Measurements from ENCODE around the gene SMS. TPM values are rescaled to one million over a fixed set of nuclear protein-coding genes. Genes with fewer than 3 reads are reported as not detected.

SMS gene
- total and polyA plus RNA-seq, 8 donors, result 9.6 to 75.8 (median 46.3) TPM

DNA sequence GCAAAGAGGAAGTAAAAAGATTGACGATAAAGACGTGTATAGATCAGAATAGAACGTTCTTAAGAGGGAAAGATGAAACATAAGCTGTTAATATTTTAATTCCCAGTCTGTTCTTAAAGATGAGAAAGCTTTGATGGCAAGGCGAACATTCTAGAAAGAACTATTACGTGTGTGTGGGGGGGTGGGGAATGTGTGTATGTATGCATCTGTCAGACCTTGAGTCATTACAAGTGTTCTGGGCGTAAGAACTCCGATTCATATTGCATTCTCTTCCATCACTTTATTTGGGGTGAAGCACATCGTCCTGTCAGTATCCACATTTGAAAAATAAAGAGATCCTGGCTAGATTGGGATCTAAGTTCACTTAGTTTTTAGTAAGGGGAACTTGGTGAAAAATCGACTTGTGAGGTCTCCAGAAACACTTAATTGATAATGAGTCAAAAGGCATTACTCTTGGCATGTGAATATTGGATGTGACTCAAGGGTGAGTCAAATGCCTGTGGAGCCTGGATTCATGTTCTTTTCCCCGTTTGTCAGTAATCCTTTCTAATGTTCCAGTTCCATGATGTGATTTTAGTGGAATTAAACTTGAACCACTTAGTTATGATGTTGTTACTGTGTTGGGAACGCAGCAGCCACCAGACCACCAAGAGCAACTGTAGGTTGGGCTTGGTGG lies 3.1 kb downstream of the SMS start:
- H3K27me3 ChIP-seq, result no peaks in the 10 kb centered on the region
- 51 to 64% (median 56%) methylated on average over 11 of the region's 11 CpGs for WGBS, 5 donors
- no peaks in the 10 kb centered on the region for H3K9me3 ChIP-seq
- no peak overlapping the region for H3K4me3 ChIP-seq
- H3K36me3 ChIP-seq, result no peaks in the 10 kb centered on the region
- H3K4me1 ChIP-seq, result peaks cover 0 to 30% (median 17%) of the 10 kb centered on the region in 4 donors
- TF ChIP-seq EP300 (IDR thresholded peaks at IDR 0.05) (no peak), POLR2A (IDR thresholded peaks at IDR 0.05) (no peak), POLR2AphosphoS5 (IDR thresholded peaks at IDR 0.05) (no peak)
- TF ChIP-seq, protein P1, sequence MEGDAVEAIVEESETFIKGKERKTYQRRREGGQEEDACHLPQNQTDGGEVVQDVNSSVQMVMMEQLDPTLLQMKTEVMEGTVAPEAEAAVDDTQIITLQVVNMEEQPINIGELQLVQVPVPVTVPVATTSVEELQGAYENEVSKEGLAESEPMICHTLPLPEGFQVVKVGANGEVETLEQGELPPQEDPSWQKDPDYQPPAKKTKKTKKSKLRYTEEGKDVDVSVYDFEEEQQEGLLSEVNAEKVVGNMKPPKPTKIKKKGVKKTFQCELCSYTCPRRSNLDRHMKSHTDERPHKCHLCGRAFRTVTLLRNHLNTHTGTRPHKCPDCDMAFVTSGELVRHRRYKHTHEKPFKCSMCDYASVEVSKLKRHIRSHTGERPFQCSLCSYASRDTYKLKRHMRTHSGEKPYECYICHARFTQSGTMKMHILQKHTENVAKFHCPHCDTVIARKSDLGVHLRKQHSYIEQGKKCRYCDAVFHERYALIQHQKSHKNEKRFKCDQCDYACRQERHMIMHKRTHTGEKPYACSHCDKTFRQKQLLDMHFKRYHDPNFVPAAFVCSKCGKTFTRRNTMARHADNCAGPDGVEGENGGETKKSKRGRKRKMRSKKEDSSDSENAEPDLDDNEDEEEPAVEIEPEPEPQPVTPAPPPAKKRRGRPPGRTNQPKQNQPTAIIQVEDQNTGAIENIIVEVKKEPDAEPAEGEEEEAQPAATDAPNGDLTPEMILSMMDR (IDR thresholded peaks at IDR 0.05), result no peak
- intact Hi-C loops (cut with DNase I; ENCODE audit: low total_unique reads), result no loop called here
- DNase-seq, result no peak
- peak overlapping the region in 3 of 5 donors; percentile 57 to 87 (median 59) for H3K27ac ChIP-seq

DNA sequence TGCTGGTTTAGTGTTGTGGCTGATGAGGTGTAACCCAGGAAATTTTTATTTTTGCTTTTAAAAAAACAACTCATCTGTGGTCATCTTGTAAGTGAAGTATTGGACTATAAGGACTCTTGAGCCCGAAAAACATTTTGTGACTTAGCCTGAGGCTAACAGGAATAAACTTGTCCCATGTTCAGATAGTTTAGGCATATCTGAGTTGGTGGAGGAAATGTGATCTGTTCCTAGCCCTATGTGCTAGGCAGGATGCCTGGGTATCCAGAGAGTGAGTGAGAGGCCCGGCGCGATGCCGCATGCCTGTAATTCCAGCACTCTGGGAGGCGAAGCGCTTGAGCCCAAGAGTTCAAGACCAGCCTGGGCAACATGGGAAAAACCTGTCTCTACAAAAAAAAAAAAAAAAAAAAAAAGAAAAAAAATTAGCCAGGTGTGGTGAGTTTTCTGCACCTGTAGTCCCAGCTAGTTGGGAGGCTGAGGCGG lies 3.7 kb downstream of the SMS start:
- DNase-seq, result no peak
- 81 to 87% (median 86%) methylated on average over 1 to 8 of the region's 8 CpGs for WGBS, 5 donors
- Histone ChIP-seq H3K36me3 (no peaks in the 10 kb centered on the region), H3K4me3 (no peak overlapping the region), H3K4me1 (peaks cover 0 to 36% (median 17%) of the 10 kb centered on the region in 4 donors), H3K27me3 (no peaks in the 10 kb centered on the region), H3K9me3 (no peaks in the 10 kb centered on the region), H3K27ac (peak overlapping the region in 3 of 5 donors; percentile 57 to 87 (median 59))
- TF ChIP-seq, protein P1 (IDR thresholded peaks at IDR 0.05), result no peak
- TF ChIP-seq POLR2A (IDR thresholded peaks at IDR 0.05) (no peak), EP300 (IDR thresholded peaks at IDR 0.05) (no peak), POLR2AphosphoS5 (IDR thresholded peaks at IDR 0.05) (no peak)
- intact Hi-C loops (cut with DNase I; ENCODE audit: low total_unique reads), result no loop called here

DNA sequence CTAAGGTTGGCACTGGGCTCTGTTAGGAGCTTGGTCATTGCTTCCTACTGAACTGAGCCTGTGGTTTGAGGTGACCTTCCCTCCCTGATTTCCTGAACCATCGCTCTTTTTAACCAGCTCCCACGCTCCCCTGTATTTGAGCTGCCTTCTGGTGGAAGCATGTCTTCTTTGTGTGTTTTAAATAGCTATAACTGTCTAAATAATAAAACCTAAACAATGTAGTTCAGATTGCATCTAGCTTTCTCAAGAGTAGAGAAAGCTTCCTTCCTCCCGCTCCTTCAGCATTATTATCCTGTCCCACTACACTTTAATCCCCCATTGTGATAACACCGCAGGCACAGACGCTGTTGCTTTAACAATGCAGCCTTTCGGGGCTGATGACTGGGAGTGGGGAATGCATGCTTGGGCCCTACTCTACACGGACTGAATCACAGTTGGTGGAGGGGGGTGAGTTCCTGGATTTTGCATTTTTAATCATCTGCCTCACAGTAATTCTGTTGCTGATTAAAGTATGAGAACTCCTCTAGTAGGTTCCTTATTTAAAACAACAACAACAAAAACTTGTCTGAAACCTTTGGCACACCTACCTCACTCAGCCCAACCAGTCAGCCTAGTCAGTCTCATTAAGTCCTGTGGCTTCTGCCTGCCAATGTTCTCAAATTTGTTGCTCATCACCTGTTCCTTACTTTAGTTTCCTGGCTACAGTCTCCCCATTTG lies 6.6 kb downstream of the SMS start:
- 20 to 35% (median 27%) methylated on average over 6 to 7 of the region's 7 CpGs for WGBS, 5 donors
- intact Hi-C loops (cut with DNase I; ENCODE audit: low total_unique reads), result no loop called here
- Histone ChIP-seq H3K27me3 (no peaks in the 10 kb centered on the region), H3K4me3 (no peak overlapping the region), H3K27ac (peak overlapping the region in 3 of 5 donors; percentile 28 to 51 (median 50)), H3K4me1 (peaks cover 0 to 38% (median 18%) of the 10 kb centered on the region in 4 donors), H3K36me3 (no peaks in the 10 kb centered on the region), H3K9me3 (no peaks in the 10 kb centered on the region)
- peak in 1 of 2 donors; percentile 24 for DNase-seq
- TF ChIP-seq POLR2AphosphoS5 (IDR thresholded peaks at IDR 0.05) (no peak), POLR2A (IDR thresholded peaks at IDR 0.05) (no peak), EP300 (IDR thresholded peaks at IDR 0.05) (no peak)
- TF ChIP-seq, protein P1 (IDR thresholded peaks at IDR 0.05), result no peak

DNA sequence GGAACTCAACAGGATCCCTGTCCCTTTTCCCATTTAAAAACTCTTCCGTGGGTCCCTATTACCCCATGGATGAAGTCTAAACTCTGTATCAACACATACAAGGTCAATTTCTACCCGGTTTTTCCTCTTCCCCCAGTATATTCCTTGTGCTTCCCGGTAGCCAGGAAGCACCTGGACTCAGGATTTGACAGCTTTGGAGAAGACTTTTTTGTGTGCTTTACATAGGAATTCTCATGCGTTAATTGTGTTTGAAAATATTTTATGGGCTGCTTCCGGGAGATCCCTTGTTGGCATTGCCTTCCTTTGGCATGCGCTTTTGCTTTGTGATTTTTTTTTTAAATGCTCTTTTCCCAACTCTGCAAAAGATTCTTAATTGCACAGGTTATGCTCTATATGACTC lies 7.2 kb downstream of the SMS start:
- peak overlapping the region in 1 of 5 donors; percentile 50 for H3K27ac ChIP-seq
- H3K4me3 ChIP-seq, result no peak overlapping the region
- DNase-seq, result no peak
- TF ChIP-seq EP300 (IDR thresholded peaks at IDR 0.05) (no peak), POLR2A (IDR thresholded peaks at IDR 0.05) (no peak), POLR2AphosphoS5 (IDR thresholded peaks at IDR 0.05) (no peak)
- TF ChIP-seq, protein P1 (IDR thresholded peaks at IDR 0.05), result no peak
- intact Hi-C loops (cut with DNase I; ENCODE audit: low total_unique reads), result no loop called here
- 32 to 68% (median 48%) methylated on average over 6 of the region's 6 CpGs for WGBS, 5 donors
- H3K27me3 ChIP-seq, result no peaks in the 10 kb centered on the region
- peaks cover 0 to 38% (median 16%) of the 10 kb centered on the region in 4 donors for H3K4me1 ChIP-seq
- no peaks in the 10 kb centered on the region for H3K36me3 ChIP-seq
- no peaks in the 10 kb centered on the region for H3K9me3 ChIP-seq

Measured in stomach (tissue), 9 donors.